ENCODE results near the gene AIRE. TPM values are rescaled to one million over a fixed set of nuclear protein-coding genes. Genes with fewer than 3 reads are reported as not detected.

Gene AIRE
- total RNA-seq, 1 experiment from 2014 or later: not detected

DNA sequence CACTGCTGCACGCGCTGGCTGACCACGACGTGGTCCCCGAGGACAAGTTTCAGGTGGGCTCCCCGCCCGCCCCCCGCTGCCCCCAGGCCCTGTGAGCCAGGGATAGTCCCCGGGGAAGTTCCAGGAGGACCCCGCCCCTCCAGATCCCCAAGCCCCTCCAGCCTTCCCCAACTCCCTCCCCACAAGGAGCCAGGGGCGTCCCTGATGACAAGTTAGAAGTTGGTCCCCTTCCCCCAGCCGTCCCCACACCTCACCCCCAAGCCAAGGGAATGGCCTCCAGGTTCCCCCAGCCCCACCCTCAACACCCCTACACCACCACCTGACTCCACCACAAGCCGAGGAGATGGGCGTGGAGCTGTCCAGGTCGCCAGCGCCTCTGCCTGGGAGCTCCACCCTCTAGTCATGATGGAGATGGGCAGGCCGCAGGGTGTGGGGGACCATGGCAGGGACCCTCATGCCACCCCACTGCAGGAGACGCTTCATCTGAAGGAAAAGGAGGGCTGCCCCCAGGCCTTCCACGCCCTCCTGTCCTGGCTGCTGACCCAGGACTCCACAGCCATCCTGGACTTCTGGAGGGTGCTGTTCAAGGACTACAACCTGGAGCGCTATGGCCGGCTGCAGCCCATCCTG, 525 bp downstream of the AIRE start:
- Histone ChIP-seq H3K9me3 (no peaks in the 10 kb centered on the region), H3K27me3 (no peaks in the 10 kb centered on the region; the same call in 1 of the 2 replicates), H3K36me3 (no peaks in the 10 kb centered on the region), H3K4me3 (no peak overlapping the region)
- DNase-seq: no peak

DNA sequence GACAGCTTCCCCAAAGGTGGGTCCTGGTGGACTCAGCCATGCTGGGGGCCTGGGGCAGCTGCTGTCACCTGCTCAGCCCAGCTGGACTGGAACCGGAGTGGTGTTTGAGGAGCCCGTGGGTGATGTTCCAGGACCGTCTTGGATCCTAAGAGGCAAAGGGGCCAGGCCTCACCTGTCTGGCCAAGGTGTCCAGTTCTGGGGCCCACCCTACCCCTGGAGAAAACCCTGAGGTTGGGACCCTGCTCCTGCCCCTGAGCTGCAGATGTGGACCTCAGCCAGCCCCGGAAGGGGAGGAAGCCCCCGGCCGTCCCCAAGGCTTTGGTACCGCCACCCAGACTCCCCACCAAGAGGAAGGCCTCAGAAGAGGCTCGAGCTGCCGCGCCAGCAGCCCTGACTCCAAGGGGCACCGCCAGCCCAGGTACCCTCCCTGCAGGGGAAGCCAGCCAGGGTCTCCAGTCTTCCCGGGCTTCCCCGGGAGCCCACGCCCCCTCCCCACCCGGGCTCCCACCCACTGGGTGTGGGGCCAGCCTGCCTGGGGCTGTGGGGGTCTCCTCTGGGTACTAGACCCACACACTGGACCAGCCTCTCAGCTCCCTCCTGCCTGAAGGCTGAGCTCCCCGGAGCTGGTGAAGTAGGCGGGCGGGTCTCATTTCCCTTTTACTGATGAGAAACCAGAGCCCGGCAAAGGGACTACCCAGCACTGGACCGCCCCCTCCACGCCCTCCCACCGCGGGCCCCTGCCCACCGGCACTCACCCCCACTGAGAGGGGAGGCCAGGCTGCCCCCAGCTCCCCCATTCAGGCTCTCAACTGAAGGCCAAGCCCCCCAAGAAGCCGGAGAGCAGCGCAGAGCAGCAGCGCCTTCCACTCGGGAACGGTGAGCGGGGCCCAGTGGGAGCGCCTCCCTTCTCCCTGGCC, 1.3 kb downstream of the AIRE start:
- Histone ChIP-seq H3K9me3 (no peaks in the 10 kb centered on the region), H3K4me3 (no peak overlapping the region), H3K36me3 (no peaks in the 10 kb centered on the region), H3K27me3 (no peaks in the 10 kb centered on the region; the same call in 1 of the 2 replicates)
- DNase-seq: no peak

DNA sequence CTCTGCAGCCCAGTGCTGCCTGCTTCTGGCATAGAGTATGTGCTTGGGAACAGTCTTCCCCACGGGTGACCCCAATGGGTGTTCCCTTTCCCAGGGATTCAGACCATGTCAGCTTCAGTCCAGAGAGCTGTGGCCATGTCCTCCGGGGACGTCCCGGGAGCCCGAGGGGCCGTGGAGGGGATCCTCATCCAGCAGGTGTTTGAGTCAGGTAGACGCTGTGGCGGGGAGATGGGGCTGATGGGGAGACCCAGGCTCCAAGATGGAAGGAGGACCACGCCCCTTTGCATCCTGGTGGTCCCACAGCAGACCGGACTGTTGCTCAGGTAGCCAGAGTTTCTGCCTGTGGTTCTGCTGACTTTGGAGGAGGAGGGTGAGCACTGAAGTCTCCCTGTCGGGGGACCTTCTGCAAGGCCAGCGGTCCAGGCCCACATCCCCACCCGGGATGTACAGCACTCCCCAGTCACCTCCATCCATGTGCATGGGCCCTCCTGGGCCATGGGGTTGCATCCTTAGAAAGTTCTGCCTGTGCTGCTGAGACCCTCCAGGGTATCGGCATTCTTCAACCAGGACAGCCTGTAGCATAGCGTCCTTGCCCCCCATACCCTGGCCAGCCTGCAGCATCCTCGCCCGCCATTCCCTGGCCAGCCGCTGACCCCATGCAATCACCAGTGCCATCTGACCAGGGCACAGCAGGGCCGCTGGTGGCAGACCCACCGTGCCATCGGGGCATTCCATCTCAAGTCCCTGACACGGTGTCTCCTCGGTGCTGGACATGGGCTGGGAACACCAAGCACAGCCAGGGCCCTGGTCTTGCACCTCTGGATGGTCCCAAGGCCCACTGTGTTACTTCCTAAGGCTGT, 2.8 kb downstream of the AIRE start:
- H3K36me3 ChIP-seq: no peaks in the 10 kb centered on the region
- no peak for DNase-seq
- H3K4me3 ChIP-seq: no peak overlapping the region
- no peaks in the 10 kb centered on the region for H3K9me3 ChIP-seq
- H3K27me3 ChIP-seq: no peaks in the 10 kb centered on the region; the same call in 1 of the 2 replicates

DNA sequence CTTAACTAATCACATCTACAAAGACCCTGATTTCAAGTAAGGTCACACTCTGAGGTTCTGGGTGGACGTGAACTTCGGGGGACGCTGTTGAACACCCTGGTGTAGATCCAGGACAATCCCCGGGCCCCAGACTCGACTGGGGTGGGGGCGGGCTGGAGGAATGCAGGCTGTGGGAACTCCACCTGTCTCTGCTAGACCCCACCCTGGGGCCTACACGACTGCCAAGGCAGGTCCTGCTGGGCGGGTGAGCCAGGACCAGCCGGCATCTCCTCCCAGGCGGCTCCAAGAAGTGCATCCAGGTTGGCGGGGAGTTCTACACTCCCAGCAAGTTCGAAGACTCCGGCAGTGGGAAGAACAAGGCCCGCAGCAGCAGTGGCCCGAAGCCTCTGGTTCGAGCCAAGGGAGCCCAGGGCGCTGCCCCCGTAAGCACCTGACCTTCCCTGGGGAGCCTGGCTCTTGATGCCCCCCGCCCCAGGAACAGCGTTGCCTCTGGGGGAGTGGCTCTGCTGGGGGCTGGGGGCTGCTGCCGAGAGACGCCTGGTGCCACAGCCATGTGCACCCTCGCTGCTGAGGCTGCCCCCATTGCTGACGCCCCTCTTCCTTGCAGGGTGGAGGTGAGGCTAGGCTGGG, 3.8 kb downstream of the AIRE start:
- no peaks in the 10 kb centered on the region for H3K9me3 ChIP-seq
- no peak for DNase-seq

DNA sequence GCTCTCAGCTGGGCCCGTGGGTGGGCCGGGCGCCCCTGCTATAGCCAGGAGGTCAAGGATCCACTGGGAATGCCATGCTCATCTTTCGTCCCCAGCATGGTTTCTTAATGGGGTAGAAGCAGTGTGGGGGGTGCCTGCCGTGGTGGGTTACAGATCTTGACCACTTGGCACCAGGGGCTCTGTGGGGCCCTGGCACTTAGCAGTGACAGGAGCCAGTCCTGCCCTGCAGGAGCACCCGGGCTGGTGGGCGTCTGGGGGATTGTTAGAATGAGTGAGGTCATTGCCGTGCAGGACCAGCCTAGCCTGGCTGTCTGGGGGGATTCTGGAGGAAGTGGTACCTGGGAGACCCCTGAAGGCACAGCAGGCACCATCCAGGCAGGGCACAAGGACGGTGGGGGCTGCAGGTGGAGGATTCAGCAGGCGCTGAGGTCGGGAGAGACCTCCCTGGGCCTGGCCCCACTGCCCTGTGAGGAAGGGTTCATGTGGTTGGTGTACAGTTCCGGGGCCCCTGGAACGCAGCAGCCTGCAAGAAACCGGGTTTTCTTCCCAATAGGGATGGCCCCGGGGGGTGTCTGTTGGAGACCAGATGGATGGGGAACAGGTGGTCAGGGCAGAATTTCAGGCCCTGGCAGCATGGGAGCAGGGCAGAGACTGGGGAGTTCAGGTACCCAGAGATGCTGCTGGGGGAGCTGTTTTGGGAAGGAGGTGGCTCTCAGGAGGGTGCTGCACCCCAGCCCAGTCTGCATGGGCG, 4.8 kb downstream of the AIRE start:
- Histone ChIP-seq H3K9me3 (no peaks in the 10 kb centered on the region), H3K4me3 (no peak overlapping the region), H3K36me3 (no peaks in the 10 kb centered on the region), H3K27me3 (no peaks in the 10 kb centered on the region; the same call in 1 of the 2 replicates)
- no peak for DNase-seq

More for the DNA sequence above, 3.8 kb downstream of the AIRE start:
- H3K36me3 ChIP-seq: no peaks in the 10 kb centered on the region
- no peak overlapping the region for H3K4me3 ChIP-seq
- H3K27me3 ChIP-seq: no peaks in the 10 kb centered on the region; the same call in 1 of the 2 replicates

DNA sequence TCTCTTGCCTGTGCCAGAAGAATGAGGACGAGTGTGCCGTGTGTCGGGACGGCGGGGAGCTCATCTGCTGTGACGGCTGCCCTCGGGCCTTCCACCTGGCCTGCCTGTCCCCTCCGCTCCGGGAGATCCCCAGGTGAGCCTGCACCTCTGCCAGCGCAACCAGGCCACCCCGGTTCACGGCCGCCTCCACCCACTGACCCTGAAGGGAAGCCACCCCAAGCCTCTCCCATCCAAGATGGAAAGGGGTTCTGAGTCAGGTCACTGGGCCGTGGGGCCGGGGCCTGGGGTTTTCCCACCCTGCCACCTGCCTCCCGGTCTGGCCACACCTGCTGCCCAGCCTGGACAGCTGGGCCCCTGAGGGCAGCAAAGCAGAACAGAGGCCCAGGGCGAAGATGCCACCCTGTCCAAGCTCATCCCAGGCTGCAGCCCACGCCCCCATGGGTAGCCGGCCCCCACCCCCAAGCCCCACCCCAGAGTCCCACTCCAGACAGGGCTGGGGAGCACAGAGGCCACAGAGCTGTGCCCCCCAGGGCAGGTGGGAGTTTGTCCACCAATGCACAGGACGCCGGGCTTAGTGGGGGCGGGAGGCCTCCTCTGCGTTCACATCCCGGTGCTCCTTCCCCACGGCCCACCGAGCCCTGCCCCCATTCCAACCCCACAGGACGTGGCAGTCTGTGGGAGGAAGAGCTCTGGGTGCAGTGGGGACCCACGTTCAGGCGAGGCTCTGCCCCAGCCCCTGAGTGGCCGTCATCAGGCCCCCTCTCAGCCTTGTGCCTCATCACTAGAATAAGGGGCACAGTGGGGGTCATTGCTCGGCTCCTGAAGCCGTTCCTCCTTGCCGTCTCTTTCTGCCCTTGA, 5.6 kb downstream of the AIRE start:
- no peak for DNase-seq
- no peak overlapping the region for H3K4me3 ChIP-seq
- H3K36me3 ChIP-seq: no peaks in the 10 kb centered on the region
- no peaks in the 10 kb centered on the region for H3K9me3 ChIP-seq
- no peaks in the 10 kb centered on the region; the same call in 1 of the 2 replicates for H3K27me3 ChIP-seq

DNA sequence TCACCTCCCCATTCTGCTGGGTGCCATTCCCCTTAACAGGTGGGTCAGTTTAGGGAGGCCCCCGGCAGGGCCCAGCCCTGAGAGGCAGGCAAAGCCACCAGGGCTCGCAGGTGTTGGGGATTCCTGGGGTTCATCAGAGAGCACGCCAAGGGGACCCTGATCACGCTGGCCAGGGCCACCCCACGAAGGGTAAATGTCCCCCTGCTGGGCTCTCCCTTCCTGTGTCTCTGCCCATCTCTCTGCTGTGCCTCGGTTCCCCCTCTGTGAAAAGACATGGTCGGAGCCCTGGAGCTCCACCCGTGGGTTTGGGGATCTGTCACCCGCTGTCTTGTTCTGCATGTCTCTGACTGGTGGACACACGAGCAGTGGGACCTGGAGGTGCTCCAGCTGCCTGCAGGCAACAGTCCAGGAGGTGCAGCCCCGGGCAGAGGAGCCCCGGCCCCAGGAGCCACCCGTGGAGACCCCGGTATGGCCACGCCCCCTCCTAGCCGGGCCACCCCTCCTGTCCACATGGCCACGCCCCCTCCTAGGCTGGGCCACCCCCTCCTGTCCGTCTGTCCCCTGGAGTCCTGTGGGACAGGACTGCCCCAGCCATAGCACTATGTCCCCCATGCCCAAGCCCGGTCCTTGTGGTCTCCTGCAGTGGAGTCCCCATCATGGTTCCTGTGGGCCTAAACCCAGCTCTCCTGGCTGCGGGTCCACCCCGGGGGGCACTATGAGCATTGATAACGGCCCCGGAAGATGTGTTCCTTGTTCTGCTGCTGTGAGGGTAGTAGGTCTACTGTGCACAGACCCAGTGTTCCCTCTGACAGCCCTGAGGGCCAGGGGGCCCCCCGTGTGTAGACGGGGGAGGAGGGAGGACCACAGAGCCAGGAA, 6.5 kb downstream of the AIRE start:
- H3K27me3 ChIP-seq: no peaks in the 10 kb centered on the region
- H3K9me3 ChIP-seq: no peaks in the 10 kb centered on the region
- no peak overlapping the region for H3K4me3 ChIP-seq
- no peak for DNase-seq
- H3K36me3 ChIP-seq: no peaks in the 10 kb centered on the region

DNA sequence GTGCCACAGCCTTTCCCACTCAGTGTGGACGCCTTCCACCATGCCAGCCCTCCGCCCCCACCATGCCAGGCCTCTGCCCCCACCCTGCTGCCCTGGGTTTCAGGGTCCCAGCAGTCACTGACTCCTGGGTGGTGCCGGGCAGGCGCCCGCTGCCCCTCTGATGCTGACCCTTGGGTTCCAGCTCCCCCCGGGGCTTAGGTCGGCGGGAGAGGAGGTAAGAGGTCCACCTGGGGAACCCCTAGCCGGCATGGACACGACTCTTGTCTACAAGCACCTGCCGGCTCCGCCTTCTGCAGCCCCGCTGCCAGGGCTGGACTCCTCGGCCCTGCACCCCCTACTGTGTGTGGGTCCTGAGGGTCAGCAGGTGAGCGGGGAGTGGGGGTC, 7.1 kb downstream of the AIRE start:
- Histone ChIP-seq H3K36me3 (no peaks in the 10 kb centered on the region), H3K27me3 (no peaks in the 10 kb centered on the region), H3K9me3 (no peaks in the 10 kb centered on the region), H3K4me3 (no peak overlapping the region)
- DNase-seq: no peak

DNA sequence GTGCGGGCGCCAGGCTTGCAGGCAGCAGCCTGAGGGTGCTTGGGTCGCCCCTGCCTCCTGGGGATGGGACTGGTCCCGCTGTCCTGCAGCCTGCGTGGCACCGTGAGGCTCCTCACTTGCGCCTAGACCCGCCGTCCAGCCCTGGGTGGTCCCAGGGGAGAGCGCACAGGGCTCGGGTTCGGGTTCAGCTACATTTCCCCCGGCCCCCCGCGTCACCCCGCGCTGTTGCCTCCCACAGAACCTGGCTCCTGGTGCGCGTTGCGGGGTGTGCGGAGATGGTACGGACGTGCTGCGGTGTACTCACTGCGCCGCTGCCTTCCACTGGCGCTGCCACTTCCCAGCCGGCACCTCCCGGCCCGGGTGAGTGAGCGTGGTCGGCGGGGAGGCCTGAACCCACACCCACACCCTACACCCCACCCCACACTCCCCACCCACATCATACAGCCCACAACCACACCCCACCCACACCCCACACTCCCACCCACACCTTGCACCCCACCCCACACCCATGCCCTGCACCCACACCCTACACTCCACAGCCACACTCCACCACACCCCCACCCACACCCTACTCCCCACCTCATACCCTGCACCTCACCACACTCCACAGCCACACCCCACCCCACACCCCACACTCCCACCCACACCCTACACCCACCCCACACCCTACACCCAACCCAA, 8.0 kb downstream of the AIRE start:
- no peaks in the 10 kb centered on the region for H3K27me3 ChIP-seq
- H3K4me3 ChIP-seq: no peak overlapping the region
- no peak for DNase-seq
- no peaks in the 10 kb centered on the region for H3K36me3 ChIP-seq
- no peaks in the 10 kb centered on the region for H3K9me3 ChIP-seq

DNA sequence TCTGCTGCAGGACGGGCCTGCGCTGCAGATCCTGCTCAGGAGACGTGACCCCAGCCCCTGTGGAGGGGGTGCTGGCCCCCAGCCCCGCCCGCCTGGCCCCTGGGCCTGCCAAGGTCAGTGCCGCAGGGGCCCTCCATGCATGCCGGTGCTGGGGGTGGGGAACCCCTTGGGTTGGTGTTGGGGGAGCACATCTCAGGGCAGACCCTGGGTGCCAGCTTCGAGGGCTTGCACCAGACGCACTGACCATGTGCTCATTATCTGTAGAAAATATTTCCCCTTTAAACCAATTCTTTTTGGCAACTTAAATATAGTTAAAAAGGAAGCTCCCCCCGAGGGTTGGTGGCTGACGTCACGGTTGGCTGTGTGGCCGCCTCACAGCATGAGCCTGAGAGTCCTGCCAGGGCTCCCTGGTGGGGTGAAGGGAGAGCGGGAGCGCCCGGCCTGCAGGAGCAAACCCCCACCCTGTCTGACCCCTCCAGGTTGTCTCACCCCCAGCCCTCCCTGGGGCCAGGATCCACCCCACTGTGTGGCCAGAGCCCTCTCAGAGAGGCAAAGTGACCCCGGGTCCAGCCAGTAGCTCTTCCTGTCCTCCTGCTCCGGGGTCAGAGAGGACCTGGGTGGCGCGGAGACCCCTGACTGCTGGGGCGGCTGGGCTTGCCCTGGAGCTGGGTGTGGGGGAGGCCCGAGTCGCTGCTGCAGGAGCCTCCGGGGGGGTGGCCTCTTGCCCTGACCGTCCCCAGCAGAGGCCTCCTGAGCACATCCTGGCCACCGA, 8.9 kb downstream of the AIRE start:
- peak; percentile 70 for DNase-seq
- no peaks in the 10 kb centered on the region for H3K27me3 ChIP-seq
- no peaks in the 10 kb centered on the region for H3K36me3 ChIP-seq
- H3K4me3 ChIP-seq: no peak overlapping the region
- H3K9me3 ChIP-seq: no peaks in the 10 kb centered on the region

DNA sequence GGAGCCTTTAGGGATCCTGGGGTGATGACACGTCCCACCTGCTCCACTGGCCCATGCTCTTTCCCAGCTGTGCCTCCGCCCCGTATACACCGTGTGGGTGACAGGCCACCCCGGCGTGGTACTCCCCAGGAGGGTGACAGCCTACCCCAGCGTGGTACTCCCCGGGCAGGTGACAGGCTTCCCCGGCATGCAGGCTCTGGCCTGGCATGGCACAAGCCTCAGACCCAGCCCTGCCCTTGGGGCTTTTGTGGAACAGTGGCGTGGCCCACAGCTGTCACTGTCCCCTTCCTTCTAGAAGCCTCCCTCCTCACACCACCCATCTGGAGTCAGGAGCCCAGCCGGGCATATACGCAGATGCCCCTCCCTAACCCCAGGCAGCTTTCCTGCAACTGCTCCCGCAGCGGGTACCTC, 9.5 kb downstream of the AIRE start:
- no peak for DNase-seq
- H3K36me3 ChIP-seq: no peaks in the 10 kb centered on the region
- H3K4me3 ChIP-seq: no peak overlapping the region
- H3K27me3 ChIP-seq: no peaks in the 10 kb centered on the region
- H3K9me3 ChIP-seq: no peaks in the 10 kb centered on the region

DNA sequence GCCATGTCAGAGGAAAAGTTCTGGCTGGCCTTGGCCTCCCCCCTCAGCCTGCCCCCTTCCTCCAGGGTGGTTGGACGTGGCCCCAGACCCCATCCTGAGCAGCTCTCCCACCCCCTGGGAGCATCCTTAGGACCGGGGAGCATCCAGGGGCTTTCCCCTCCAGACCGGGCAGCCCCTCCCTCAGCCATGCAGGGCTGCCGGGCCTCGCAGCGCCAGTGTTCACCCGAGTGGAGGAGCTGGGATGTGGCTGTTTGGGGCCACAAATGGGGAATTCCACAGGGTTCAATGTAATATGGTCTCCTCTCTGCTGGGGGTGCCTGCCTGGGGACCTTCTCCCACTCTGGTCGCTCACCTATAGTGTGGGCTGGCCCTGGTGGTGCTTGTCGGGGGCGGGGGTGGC, 10.0 kb downstream of the AIRE start:
- no peak overlapping the region for H3K4me3 ChIP-seq
- no peak for DNase-seq
- no peaks in the 10 kb centered on the region for H3K9me3 ChIP-seq
- no peaks in the 10 kb centered on the region; the same call in 1 of the 2 replicates for H3K36me3 ChIP-seq
- H3K27me3 ChIP-seq: no peaks in the 10 kb centered on the region

DNA sequence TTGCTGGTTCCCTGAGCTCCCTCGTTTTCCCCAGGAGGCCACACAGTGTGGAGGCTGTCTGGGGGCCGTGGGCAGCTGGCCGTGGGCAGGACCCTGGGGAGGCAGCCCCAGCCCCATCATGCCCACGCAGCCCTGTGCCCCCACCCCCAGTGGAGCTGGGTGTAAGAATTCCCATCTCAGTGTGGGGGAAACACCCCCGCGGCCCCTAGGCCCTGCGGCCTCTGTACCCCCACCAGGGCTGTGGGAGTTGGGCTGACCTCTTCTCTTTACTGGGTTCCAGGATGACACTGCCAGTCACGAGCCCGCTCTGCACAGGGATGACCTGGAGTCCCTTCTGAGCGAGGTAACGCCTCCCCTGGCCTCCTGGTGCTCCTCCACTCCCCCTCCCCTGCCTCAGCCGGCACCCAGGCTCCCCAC, 10.4 kb downstream of the AIRE start:
- Histone ChIP-seq H3K27me3 (no peaks in the 10 kb centered on the region), H3K4me3 (no peak overlapping the region), H3K9me3 (no peaks in the 10 kb centered on the region), H3K36me3 (no peaks in the 10 kb centered on the region; the same call in 1 of the 2 replicates)
- no peak for DNase-seq
